SK-N-SH (cell line): ENCODE measurements around the gene RWDD4. TPM values are rescaled to one million over a fixed set of nuclear protein-coding genes. Genes with fewer than 3 reads are reported as not detected.

ENCODE experiments used
- CTCF ChIA-PET: fragments of 300-600, 350-600 bp; formaldehyde crosslinking; extraction: SDS; loops from one replicate; lab custom pipeline; 2021; lab: Yijun Ruan, JAX
- POLR2A ChIA-PET: fragments of 350-600 bp; sonication (Branson Sonifier 250); formaldehyde crosslinking; extraction: SDS; loops from one replicate; lab custom pipeline; 2020; ENCODE audit warnings: antibody characterized with exemption, inconsistent platforms; lab: Yijun Ruan, JAX
- DNase-seq: peaks from one replicate; pipeline ENCODE4 v3.0.0; 2012
- H2AFZ ChIP-seq: fragments of 200-600 bp; sonication (generic); 2 replicates; pipeline ENCODE4 v1.8.1; 2016; ENCODE audit warnings: antibody characterized with exemption, mild to moderate bottlenecking, low read depth
- H3F3A ChIP-seq: fragments of 200-600 bp; sonication (generic); replicated peaks from 2 replicates; pipeline ENCODE3; 2016; ENCODE audit warnings: antibody characterized with exemption, mild to moderate bottlenecking; ENCODE audit not compliant: insufficient read depth
- H3K27ac ChIP-seq, 2 experiments: fragments of 200-500 bp in 1 of 2; fragments of 200-600 bp in 1 of 2; sonication (Bioruptor generic) in 1 of 2; sonication (generic), shearing (Covaris generic) in 1 of 2; 2 replicates each; pipeline versions ENCODE4 v1.5.1 to v1.6.1; 2014 to 2016; ENCODE audit warnings: low read depth in 2 of 2, inconsistent platforms in 1 of 2, low read length in 1 of 2, mild to moderate bottlenecking in 1 of 2, mixed read lengths in 1 of 2
- H3K27me3 ChIP-seq: fragments of 200-600 bp; sonication (generic), shearing (Covaris generic); 2 replicates; pipeline ENCODE4 v1.6.1; 2016; ENCODE audit warnings: mixed run types; ENCODE audit not compliant: insufficient read depth
- H3K36me3 ChIP-seq, 2 experiments: fragments of 200-500 bp in 1 of 2; fragments of 200-600 bp in 1 of 2; sonication (Bioruptor generic) in 1 of 2; sonication (generic) in 1 of 2; replicated peaks in 1 of 2; 2 replicates each; pipeline versions ENCODE3 to v1.5.1; 2014 to 2016; ENCODE audit warnings: low read length in 1 of 2, mild to moderate bottlenecking in 1 of 2; ENCODE audit not compliant: insufficient read depth in 2 of 2, control insufficient read depth in 1 of 2
- H3K4me1 ChIP-seq, 2 experiments: fragments of 200-500 bp in 1 of 2; fragments of 200-600 bp in 1 of 2; sonication (Bioruptor generic) in 1 of 2; sonication (generic), shearing (Covaris generic) in 1 of 2; 2 replicates each; pipeline versions ENCODE4 v1.5.1 to v1.6.1; 2014 to 2016; ENCODE audit warnings: low read depth in 1 of 2, low read length in 1 of 2, mixed run types in 1 of 2; ENCODE audit not compliant: insufficient read depth in 2 of 2, control insufficient read depth in 1 of 2
- H3K4me2 ChIP-seq: fragments of 200-600 bp; sonication (generic), shearing (Covaris generic); 2 replicates; pipeline ENCODE4 v1.6.1; 2017; ENCODE audit warnings: mixed run types
- H3K4me3 ChIP-seq, 2 experiments: fragments of 200-500 bp in 1 of 2; fragments of 200-600 bp in 1 of 2; sonication (Bioruptor generic) in 1 of 2; sonication (generic), shearing (Covaris generic) in 1 of 2; 2 replicates each; pipeline versions ENCODE4 v1.5.1 to v1.8.1; 2014 to 2016; ENCODE audit warnings: low read depth in 2 of 2, inconsistent platforms in 1 of 2, low read length in 1 of 2, mild to moderate bottlenecking in 1 of 2, mixed read lengths in 1 of 2, moderate library complexity in 1 of 2
- H3K79me2 ChIP-seq: fragments of 200-600 bp; sonication (generic); 2 replicates; pipeline ENCODE4 v1.8.1; 2017; ENCODE audit warnings: mild to moderate bottlenecking; ENCODE audit not compliant: insufficient read depth
- H3K9ac ChIP-seq: fragments of 200-600 bp; sonication (generic); 2 replicates; pipeline ENCODE4 v1.6.1; 2017; ENCODE audit warnings: mixed run types
- H3K9me2 ChIP-seq: fragments of 200-600 bp; sonication (generic); 2 replicates; pipeline ENCODE4 v1.6.1; 2017; ENCODE audit warnings: mixed run types
- H3K9me3 ChIP-seq: fragments of 200-600 bp; sonication (generic); 2 replicates; pipeline ENCODE4 v1.6.1; 2017; ENCODE audit warnings: mixed run types, mild to moderate bottlenecking, moderate library complexity
- H4K20me1 ChIP-seq: fragments of 200-600 bp; sonication (generic); 2 replicates; pipeline ENCODE4 v1.6.1; 2017; ENCODE audit warnings: mild to moderate bottlenecking, mixed run types; ENCODE audit not compliant: insufficient read depth
- EP300 ChIP-seq, 2 experiments: IDR thresholded peaks; 2 replicates each; pipeline versions ENCODE4 v1.4.0 to v1.6.1; 2012; ENCODE audit warnings: borderline replicate concordance in 1 of 2, low read depth in 1 of 2, low read length in 1 of 2
- EZH2phosphoT487 ChIP-seq: fragments of 200-600 bp; sonication (generic); IDR thresholded peaks from 2 replicates; pipeline ENCODE4 v1.6.1; 2017; ENCODE audit warnings: low read depth, mixed run types, mild to moderate bottlenecking, antibody characterized with exemption, moderate library complexity, borderline replicate concordance
- FOSL2 ChIP-seq: IDR thresholded peaks from 2 replicates; pipeline ENCODE4 v1.4.0; 2012; ENCODE audit warnings: low read depth, mild to moderate bottlenecking, moderate library complexity, borderline replicate concordance
- FOXM1 ChIP-seq: IDR thresholded peaks from 2 replicates; pipeline ENCODE4 v1.4.0; 2012; ENCODE audit warnings: low read depth, mild to moderate bottlenecking
- GABPA ChIP-seq: IDR thresholded peaks from 2 replicates; pipeline ENCODE4 v1.4.0; 2012; ENCODE audit warnings: low read depth, mild to moderate bottlenecking
- IRF3 ChIP-seq: fragments of 150-350 bp; IDR thresholded peaks from 2 replicates; pipeline ENCODE4 v1.6.1; 2016; ENCODE audit warnings: mild to moderate bottlenecking, low read depth, low read length
- MEF2A ChIP-seq: IDR thresholded peaks from 2 replicates; pipeline ENCODE4 v1.4.0; 2012; ENCODE audit warnings: low read depth, borderline replicate concordance
- MXI1 ChIP-seq: IDR thresholded peaks from 2 replicates; pipeline ENCODE4 v1.6.1; 2012; ENCODE audit warnings: mild to moderate bottlenecking, low read depth, low read length, improper control_type of control experiment
- NFIC ChIP-seq: IDR thresholded peaks from 2 replicates; pipeline ENCODE4 v1.4.0; 2012; ENCODE audit warnings: borderline replicate concordance
- POLR2AphosphoS5 ChIP-seq: IDR thresholded peaks from 2 replicates; pipeline ENCODE4 v1.6.1; 2012; ENCODE audit warnings: low read depth, low read length
- RAD21 ChIP-seq: IDR thresholded peaks from 2 replicates; pipeline ENCODE4 v1.6.1; 2012; ENCODE audit warnings: mild to moderate bottlenecking, low read length
- RXRA ChIP-seq: IDR thresholded peaks from 2 replicates; pipeline ENCODE4 v1.4.0; 2012; ENCODE audit warnings: low read depth, mild to moderate bottlenecking, borderline replicate concordance
- SMC3 ChIP-seq: IDR thresholded peaks from 2 replicates; pipeline ENCODE4 v1.6.1; 2012; ENCODE audit warnings: low read depth, low read length, improper control_type of control experiment
- TCF12 ChIP-seq: IDR thresholded peaks from 2 replicates; pipeline ENCODE4 v1.4.0; 2012
- ZBTB33 ChIP-seq: IDR thresholded peaks from 2 replicates; pipeline ENCODE4 v1.4.0; 2012; ENCODE audit warnings: low read depth, borderline replicate concordance
- WGBS: methylation state at CpG from one replicate; pipeline ENCODE4 v1.1.6; 2017; ENCODE audit warnings: low lambda C conversion rate; 5-methylcytosine and 5-hydroxymethylcytosine counted together
- polyA plus RNA-seq, 3 experiments: library from polyadenylated mRNA; depleted of rRNA; stranded (reverse); fragments of >200 nt; gene quantifications; 2 replicates each; pipeline ENCODE4 v1.2.3, GENCODE V29; 2012
- TF ChIP-seq, protein P1 (sequence below): fragments of 150-350 bp; IDR thresholded peaks from 2 replicates; pipeline ENCODE4 v1.6.1; 2017; ENCODE audit warnings: antibody characterized with exemption, low read length, low read depth, borderline replicate concordance
- TF ChIP-seq, protein P2 (sequence below): IDR thresholded peaks from 2 replicates; pipeline ENCODE4 v1.4.0; 2012; ENCODE audit warnings: low read depth, borderline replicate concordance

The RWDD4 gene
- polyA plus RNA-seq, 1 of the 3 experiments (the other 2 are of a cell fraction) = 7.7 TPM

DNA sequence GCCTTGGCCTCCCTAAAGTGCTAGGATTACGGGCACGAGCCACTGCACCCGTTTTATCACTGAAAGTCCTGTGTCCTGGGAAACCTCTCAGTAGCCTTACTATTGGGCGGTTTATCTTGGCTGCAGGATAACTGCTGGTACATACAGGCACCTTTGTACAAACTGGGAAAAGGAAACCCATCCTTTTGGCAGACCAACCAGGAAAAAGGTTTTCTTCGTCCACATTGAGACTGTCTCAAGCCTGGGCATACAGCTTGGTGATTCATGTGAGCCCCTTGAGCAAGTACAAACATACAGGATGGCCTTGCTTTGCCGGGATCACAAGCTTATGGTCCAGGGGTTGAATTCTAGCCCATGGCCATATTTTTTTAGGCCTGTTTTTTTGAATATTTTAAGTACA, 32.8 kb downstream of the RWDD4 start:
- no peaks in the 10 kb centered on the region for H3K79me2 ChIP-seq
- no peak overlapping the region for H2AFZ ChIP-seq
- H3K9me3 ChIP-seq = no peaks in the 10 kb centered on the region
- no peaks in the 10 kb centered on the region for H3K9me2 ChIP-seq
- H3K27ac ChIP-seq = no peak overlapping the region
- H3K4me1 ChIP-seq = no peaks in the 10 kb centered on the region
- no peaks in the 10 kb centered on the region for H3K27me3 ChIP-seq
- TF ChIP-seq TCF12 = no peak
- TF ChIP-seq NFIC = no peak
- TF ChIP-seq RXRA = no peak
- TF ChIP-seq MXI1 = no peak
- TF ChIP-seq EZH2phosphoT487 = no peak
- H3K4me2 ChIP-seq = no peak overlapping the region
- no peak overlapping the region for H3K9ac ChIP-seq
- CTCF ChIA-PET = no interaction called here
- DNase-seq = no peak
- H3F3A ChIP-seq = no peaks in the 10 kb centered on the region
- H4K20me1 ChIP-seq = no peaks in the 10 kb centered on the region
- POLR2A ChIA-PET = no interaction called here
- no peak overlapping the region for H3K4me3 ChIP-seq
- WGBS = 77% methylated on average over 6 of the region's 6 CpGs
- H3K36me3 ChIP-seq = no peaks in the 10 kb centered on the region

GRCh38 chr4:183624548-183624947, 34.4 kb downstream of the RWDD4 start:
- no peaks in the 10 kb centered on the region for H3K79me2 ChIP-seq
- no peaks in the 10 kb centered on the region for H3K4me1 ChIP-seq
- H3K9ac ChIP-seq = no peak overlapping the region
- H3K36me3 ChIP-seq = no peaks in the 10 kb centered on the region
- POLR2A ChIA-PET = no interaction called here
- TF ChIP-seq EP300 (IDR thresholded peaks at IDR 0.05; ENCODE audit: borderline replicate concordance in 1 of 2, low read depth in 1 of 2, low read length in 1 of 2) (no peak), GABPA (no peak), ZBTB33 (no peak), POLR2AphosphoS5 (no peak), SMC3 (no peak), RAD21 (no peak), MEF2A (no peak), FOXM1 (no peak), IRF3 (no peak), FOSL2 (no peak)
- TF ChIP-seq, protein P1, sequence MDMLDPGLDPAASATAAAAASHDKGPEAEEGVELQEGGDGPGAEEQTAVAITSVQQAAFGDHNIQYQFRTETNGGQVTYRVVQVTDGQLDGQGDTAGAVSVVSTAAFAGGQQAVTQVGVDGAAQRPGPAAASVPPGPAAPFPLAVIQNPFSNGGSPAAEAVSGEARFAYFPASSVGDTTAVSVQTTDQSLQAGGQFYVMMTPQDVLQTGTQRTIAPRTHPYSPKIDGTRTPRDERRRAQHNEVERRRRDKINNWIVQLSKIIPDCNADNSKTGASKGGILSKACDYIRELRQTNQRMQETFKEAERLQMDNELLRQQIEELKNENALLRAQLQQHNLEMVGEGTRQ = no peak
- TF ChIP-seq, protein P2, sequence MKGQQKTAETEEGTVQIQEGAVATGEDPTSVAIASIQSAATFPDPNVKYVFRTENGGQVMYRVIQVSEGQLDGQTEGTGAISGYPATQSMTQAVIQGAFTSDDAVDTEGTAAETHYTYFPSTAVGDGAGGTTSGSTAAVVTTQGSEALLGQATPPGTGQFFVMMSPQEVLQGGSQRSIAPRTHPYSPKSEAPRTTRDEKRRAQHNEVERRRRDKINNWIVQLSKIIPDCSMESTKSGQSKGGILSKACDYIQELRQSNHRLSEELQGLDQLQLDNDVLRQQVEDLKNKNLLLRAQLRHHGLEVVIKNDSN = no peak
- no peak overlapping the region for H2AFZ ChIP-seq
- no peak overlapping the region for H3K4me2 ChIP-seq
- no peak overlapping the region for H3K27ac ChIP-seq
- no peaks in the 10 kb centered on the region for H4K20me1 ChIP-seq
- DNase-seq = no peak
- no peak overlapping the region for H3K4me3 ChIP-seq
- no peaks in the 10 kb centered on the region for H3F3A ChIP-seq
- 75% methylated on average over 6 of the region's 6 CpGs for WGBS
- H3K9me3 ChIP-seq = no peaks in the 10 kb centered on the region
- CTCF ChIA-PET = no interaction called here
- no peaks in the 10 kb centered on the region for H3K27me3 ChIP-seq
- H3K9me2 ChIP-seq = no peaks in the 10 kb centered on the region
